ENCODE results near the gene CIITA.
A peak's percentile ranks its signal among the peaks of the same experiment; 100 is the strongest.

- TF ChIP-seq, protein P1, sequence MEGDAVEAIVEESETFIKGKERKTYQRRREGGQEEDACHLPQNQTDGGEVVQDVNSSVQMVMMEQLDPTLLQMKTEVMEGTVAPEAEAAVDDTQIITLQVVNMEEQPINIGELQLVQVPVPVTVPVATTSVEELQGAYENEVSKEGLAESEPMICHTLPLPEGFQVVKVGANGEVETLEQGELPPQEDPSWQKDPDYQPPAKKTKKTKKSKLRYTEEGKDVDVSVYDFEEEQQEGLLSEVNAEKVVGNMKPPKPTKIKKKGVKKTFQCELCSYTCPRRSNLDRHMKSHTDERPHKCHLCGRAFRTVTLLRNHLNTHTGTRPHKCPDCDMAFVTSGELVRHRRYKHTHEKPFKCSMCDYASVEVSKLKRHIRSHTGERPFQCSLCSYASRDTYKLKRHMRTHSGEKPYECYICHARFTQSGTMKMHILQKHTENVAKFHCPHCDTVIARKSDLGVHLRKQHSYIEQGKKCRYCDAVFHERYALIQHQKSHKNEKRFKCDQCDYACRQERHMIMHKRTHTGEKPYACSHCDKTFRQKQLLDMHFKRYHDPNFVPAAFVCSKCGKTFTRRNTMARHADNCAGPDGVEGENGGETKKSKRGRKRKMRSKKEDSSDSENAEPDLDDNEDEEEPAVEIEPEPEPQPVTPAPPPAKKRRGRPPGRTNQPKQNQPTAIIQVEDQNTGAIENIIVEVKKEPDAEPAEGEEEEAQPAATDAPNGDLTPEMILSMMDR (IDR thresholded peaks at IDR 0.05): peak; percentile 57
- no peak for TF ChIP-seq ZFX (IDR thresholded peaks at IDR 0.05; ENCODE audit: borderline replicate concordance)
Measured at GRCh38 chr16:10981697-10982216, 104.8 kb downstream of the CIITA start.
